ENCODE measurements around the gene MOV10L1.

MOV10L1 gene

DNA sequence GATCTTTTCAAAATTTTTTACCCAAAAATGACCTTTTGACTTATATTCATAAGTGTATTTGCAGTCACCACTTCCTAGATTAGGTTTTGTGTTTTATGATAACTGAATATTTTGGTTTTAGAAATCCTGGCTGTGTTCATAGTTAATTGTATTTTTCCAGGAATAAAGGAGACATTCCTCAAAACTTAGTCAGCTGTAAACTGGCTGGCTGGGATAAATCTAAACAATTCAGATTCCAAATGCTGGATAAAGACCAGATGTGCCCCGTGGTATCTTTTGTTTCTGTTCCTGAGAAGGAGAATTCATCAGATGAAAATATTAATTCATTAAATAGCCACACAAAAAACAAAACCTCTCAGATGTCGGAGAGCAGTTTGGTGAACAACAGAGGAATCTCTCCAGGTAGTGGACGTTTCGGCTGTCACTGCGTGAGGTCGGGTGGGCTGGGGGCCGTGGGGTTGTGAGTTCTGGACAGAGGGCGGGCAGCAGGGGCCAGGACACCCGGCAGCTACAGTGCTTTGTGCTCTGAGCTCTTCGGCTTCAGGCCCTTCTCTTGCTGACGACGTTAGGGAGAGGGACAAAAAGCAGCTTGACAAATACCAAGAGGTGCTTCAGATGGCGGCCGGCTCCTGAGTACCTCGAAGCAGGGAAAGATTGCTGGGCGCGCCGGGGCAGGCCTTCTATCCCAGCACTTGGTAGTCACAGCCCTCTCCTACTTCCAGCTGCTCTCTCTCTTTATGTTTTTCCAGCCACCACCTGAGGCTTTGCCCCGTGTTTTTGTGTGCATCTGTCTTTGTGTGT is 24.6 kb downstream of the MOV10L1 start:
- Histone ChIP-seq H3K9me3 (no peaks in the 10 kb centered on the region), H3K27me3 (no peaks in the 10 kb centered on the region), H3K4me3 (ENCODE audit: low read depth, low read length) (no peak overlapping the region), H3K4me1 (peaks cover 5% of the 10 kb centered on the region), H3K36me3 (no peaks in the 10 kb centered on the region)
- no peak for DNase-seq
- TF ChIP-seq, protein P1, sequence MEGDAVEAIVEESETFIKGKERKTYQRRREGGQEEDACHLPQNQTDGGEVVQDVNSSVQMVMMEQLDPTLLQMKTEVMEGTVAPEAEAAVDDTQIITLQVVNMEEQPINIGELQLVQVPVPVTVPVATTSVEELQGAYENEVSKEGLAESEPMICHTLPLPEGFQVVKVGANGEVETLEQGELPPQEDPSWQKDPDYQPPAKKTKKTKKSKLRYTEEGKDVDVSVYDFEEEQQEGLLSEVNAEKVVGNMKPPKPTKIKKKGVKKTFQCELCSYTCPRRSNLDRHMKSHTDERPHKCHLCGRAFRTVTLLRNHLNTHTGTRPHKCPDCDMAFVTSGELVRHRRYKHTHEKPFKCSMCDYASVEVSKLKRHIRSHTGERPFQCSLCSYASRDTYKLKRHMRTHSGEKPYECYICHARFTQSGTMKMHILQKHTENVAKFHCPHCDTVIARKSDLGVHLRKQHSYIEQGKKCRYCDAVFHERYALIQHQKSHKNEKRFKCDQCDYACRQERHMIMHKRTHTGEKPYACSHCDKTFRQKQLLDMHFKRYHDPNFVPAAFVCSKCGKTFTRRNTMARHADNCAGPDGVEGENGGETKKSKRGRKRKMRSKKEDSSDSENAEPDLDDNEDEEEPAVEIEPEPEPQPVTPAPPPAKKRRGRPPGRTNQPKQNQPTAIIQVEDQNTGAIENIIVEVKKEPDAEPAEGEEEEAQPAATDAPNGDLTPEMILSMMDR (IDR thresholded peaks at IDR 0.05; ENCODE audit: low read depth, low read length) = no peak

DNA sequence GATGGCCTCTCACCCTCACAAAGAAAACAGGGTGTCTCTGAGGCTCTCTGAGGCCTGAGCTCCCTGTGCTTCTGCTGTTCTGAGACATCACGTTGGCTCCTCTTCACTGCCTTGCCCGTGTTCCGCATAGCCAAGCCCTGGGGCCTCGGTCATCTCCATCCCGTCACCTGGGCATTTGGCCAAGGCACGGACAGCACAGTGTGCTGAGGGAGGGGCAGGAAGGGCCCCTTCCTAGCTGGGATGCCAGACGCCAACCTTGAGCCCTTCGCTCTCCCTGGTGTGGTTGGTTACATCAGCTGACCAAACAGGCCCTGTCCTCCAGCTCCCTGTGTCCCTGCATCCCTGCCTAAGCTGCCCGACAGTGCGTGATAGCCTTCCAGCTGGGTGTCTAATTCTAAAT is 25.9 kb downstream of the MOV10L1 start:
- TF ChIP-seq, protein P1 (IDR thresholded peaks at IDR 0.05; ENCODE audit: low read depth, low read length) = no peak
- Histone ChIP-seq H3K36me3 (no peaks in the 10 kb centered on the region), H3K9me3 (no peaks in the 10 kb centered on the region), H3K27me3 (no peaks in the 10 kb centered on the region), H3K4me1 (peaks cover 5% of the 10 kb centered on the region), H3K4me3 (ENCODE audit: low read depth, low read length) (no peak overlapping the region)
- DNase-seq = peak; percentile 29

DNA sequence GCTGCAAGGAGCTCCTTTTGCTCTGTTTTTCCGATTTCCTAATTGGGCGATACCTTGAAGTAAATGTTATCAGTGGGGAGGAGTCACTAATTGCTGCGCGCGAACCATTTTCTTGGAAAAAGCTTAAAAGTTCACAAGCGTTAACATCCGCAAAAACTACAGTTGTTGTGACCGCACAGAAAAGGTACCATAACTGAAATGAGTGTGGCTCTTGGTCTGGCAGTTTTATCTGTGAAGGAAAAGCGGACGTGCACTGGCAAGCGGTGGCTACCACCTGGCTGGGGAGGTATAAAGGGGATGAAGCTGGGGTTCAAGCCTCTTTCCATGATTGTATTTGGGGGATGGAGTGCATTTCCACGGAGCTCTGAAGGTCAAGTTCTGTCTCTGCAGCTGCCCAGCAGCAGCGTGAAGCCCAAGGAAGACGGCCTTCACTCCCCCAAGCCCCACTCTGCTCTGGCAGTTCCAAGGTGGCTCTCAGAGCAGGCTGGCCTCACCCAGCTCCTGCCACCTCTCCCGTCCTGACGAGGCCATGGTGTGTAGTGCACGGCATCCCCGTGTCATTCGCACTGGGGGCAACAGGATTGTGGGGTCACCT is 27.5 kb downstream of the MOV10L1 start:
- no peaks in the 10 kb centered on the region for H3K9me3 ChIP-seq
- no peak for DNase-seq
- no peak overlapping the region for H3K4me3 ChIP-seq (ENCODE audit: low read depth, low read length)
- no peaks in the 10 kb centered on the region for H3K27me3 ChIP-seq
- TF ChIP-seq, protein P1 (IDR thresholded peaks at IDR 0.05; ENCODE audit: low read depth, low read length) = no peak
- no peaks in the 10 kb centered on the region for H3K36me3 ChIP-seq
- H3K4me1 ChIP-seq = peaks cover 5% of the 10 kb centered on the region

DNA sequence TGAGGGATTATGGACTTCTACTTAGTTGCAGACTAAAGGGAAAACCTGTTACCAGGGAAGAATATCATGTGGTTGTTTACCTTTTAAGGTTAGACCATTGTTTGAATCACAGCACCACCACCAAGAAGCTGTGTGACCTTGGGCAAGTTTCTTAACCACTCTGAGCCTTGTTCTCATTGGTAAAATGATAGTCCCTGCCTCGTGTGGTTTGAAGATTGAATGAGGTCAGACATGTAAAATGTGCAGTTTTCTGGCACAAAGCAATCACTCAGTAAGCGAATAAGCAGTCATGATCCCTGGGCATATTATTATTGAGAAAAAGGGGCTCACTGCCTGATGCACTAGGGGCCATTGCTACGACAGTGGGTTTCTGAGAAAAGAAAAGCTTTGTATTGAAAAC is 28.3 kb downstream of the MOV10L1 start:
- Histone ChIP-seq H3K27me3 (no peaks in the 10 kb centered on the region), H3K9me3 (peaks cover under 1% of the 10 kb centered on the region; the same call in 1 of the 2 replicates)
- TF ChIP-seq, protein P1 (IDR thresholded peaks at IDR 0.05; ENCODE audit: low read depth, low read length) = no peak

DNA sequence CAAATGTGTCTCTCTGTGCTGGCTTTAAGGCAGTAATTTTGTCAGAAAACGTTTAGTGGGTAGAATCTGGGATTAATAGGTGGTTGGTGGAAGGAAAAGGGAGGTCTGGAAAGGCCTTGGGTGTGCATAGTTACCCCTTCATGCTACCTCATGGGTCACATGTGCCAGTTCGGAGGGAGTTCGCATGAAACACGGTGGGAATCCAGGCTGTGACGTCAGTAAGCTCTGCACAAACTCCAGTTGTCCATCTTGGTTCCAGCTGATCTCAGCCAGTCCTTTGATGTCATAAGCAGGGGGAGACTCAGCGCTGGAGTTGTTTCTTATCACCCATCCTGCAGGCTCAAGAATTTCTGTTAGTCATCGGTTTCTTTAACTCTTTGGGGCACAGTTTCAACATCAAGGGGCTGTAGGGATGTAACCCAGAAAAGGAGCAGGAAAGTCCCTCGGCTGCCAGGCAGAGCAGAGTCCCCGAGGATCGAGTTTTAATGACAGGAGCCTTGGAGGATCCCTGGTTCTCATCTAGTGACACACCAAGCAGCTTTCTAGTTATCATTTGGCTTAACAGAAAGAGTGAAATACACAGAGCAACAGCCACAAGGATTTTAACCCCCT is 28.9 kb downstream of the MOV10L1 start:
- no peaks in the 10 kb centered on the region for H3K27me3 ChIP-seq
- H3K36me3 ChIP-seq = no peaks in the 10 kb centered on the region
- H3K9me3 ChIP-seq = peaks cover 3% of the 10 kb centered on the region; the same call in 1 of the 2 replicates
- TF ChIP-seq, protein P1 (IDR thresholded peaks at IDR 0.05; ENCODE audit: low read depth, low read length) = no peak
- peaks cover 5% of the 10 kb centered on the region for H3K4me1 ChIP-seq
- H3K4me3 ChIP-seq (ENCODE audit: low read depth, low read length) = no peak overlapping the region
- no peak for DNase-seq

More for the DNA sequence above, 28.3 kb downstream of the MOV10L1 start:
- Histone ChIP-seq H3K4me3 (ENCODE audit: low read depth, low read length) (no peak overlapping the region), H3K36me3 (no peaks in the 10 kb centered on the region), H3K4me1 (peaks cover 5% of the 10 kb centered on the region)
- DNase-seq = no peak
